GM12878 (cell line): ENCODE measurements around the gene PPP2R5D. TPM values are rescaled to one million over a fixed set of nuclear protein-coding genes. Genes with fewer than 3 reads are reported as not detected.

Experiments used
- BACH1 ChIP-seq: fragments of 450-650 bp; IDR thresholded peaks from 2 replicates; pipeline ENCODE4 v1.6.1; 2017; ENCODE audit warnings: mild to moderate bottlenecking, borderline replicate concordance
- CREM ChIP-seq: IDR thresholded peaks from 2 replicates; pipeline ENCODE4 v1.6.1; 2014; ENCODE audit warnings: antibody characterized with exemption, low read depth
- EED ChIP-seq: sonication (generic); IDR thresholded peaks from 2 replicates; pipeline ENCODE4 v1.6.1; 2016; ENCODE audit warnings: antibody characterized with exemption, low read depth
- IRF3 ChIP-seq: fragments of 450-650 bp; IDR thresholded peaks from 2 replicates; pipeline ENCODE4 v1.6.1; 2014; ENCODE audit warnings: mild to moderate bottlenecking
- NFXL1 ChIP-seq: fragments of 450-650 bp; IDR thresholded peaks from 2 replicates; pipeline ENCODE4 v1.6.1; 2017; ENCODE audit warnings: antibody characterized with exemption, mild to moderate bottlenecking, borderline replicate concordance
- POLR2A ChIP-seq: IDR thresholded peaks from 2 replicates; pipeline ENCODE4 v1.6.1; 2011; ENCODE audit warnings: low read depth, mild to moderate bottlenecking, low read length
- USF2 ChIP-seq: IDR thresholded peaks from 2 replicates; pipeline ENCODE4 v1.6.1; 2011; ENCODE audit warnings: low read depth, low read length, improper control_type of control experiment, borderline replicate concordance
- ZSCAN29 ChIP-seq: fragments of 450-650 bp; IDR thresholded peaks from 2 replicates; pipeline ENCODE4 v1.6.1; 2017; ENCODE audit warnings: mild to moderate bottlenecking, moderate library complexity
- polyA plus RNA-seq, 11 experiments: library from polyadenylated mRNA; depleted of rRNA in 4 of 11; unstranded in 6 of 11; stranded (reverse) in 5 of 11; fragments of >200 nt; fragmentation: Nextera tagmentation in 4 of 11; fragmentation: Illumina TruSeq in 1 of 11; extraction: Ambion mirVana in 4 of 11; extraction: Trizol in 1 of 11; gene quantifications; 1 replicate in 1 of 11; 2 replicates in 10 of 11; pipeline versions ENCODE4 v1.2.1 to v1.2.3, GENCODE V29; 2011 to 2016; ENCODE audit warnings: inconsistent platforms in 2 of 11, missing spikeins in 2 of 11, low read depth in 1 of 11
- total RNA-seq, 4 experiments: library from RNA; depleted of rRNA in 3 of 4; stranded (reverse); fragments of >200 nt in 3 of 4; fragmentation: Illumina TruSeq in 1 of 4; extraction: Trizol in 1 of 4; gene quantifications; 2 replicates each; pipeline versions ENCODE4 v1.2.1 to v1.2.3, GENCODE V29; 2013 to 2021
- TF ChIP-seq, protein P1 (sequence below): IDR thresholded peaks from 2 replicates; pipeline ENCODE4 v1.6.1; 2012; ENCODE audit warnings: low read depth, low read length, improper control_type of control experiment
- TF ChIP-seq, protein P2 (sequence below): fragments of 450-650 bp; IDR thresholded peaks from 2 replicates; pipeline ENCODE4 v1.6.1; 2016; ENCODE audit warnings: mild to moderate bottlenecking

Gene PPP2R5D
- total and polyA plus RNA-seq, 10 of the 15 experiments (the other 5 are each of a cell fraction or from before 2014, with no cell fraction given): 1.5 to 59.0 (median 32.0) TPM

- TF ChIP-seq, protein P1, sequence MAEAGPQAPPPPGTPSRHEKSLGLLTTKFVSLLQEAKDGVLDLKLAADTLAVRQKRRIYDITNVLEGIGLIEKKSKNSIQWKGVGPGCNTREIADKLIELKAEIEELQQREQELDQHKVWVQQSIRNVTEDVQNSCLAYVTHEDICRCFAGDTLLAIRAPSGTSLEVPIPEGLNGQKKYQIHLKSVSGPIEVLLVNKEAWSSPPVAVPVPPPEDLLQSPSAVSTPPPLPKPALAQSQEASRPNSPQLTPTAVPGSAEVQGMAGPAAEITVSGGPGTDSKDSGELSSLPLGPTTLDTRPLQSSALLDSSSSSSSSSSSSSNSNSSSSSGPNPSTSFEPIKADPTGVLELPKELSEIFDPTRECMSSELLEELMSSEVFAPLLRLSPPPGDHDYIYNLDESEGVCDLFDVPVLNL: no peak
- TF ChIP-seq, protein P2, sequence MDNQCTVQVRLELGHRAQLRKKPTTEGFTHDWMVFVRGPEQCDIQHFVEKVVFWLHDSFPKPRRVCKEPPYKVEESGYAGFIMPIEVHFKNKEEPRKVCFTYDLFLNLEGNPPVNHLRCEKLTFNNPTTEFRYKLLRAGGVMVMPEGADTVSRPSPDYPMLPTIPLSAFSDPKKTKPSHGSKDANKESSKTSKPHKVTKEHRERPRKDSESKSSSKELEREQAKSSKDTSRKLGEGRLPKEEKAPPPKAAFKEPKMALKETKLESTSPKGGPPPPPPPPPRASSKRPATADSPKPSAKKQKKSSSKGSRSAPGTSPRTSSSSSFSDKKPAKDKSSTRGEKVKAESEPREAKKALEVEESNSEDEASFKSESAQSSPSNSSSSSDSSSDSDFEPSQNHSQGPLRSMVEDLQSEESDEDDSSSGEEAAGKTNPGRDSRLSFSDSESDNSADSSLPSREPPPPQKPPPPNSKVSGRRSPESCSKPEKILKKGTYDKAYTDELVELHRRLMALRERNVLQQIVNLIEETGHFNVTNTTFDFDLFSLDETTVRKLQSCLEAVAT: no peak
- no peak for TF ChIP-seq CREM
- TF ChIP-seq USF2: no peak
- TF ChIP-seq ZSCAN29: no peak
- TF ChIP-seq EED: no peak
- no peak for TF ChIP-seq IRF3
- TF ChIP-seq POLR2A: no peak
- TF ChIP-seq BACH1: no peak
- TF ChIP-seq NFXL1: no peak
Observed at GRCh38 chr6:42961020-42961470, 23.3 kb upstream of the PPP2R5D start (continued).
